ENCODE measurements around the gene MGAT3. TPM values are rescaled to one million over a fixed set of nuclear protein-coding genes. Genes with fewer than 3 reads are reported as not detected.
A peak's percentile ranks its signal among the peaks of the same experiment; 100 is the strongest.

The MGAT3 gene
- total RNA-seq, 1 donor from 2014 or later: 4.2 TPM

DNA sequence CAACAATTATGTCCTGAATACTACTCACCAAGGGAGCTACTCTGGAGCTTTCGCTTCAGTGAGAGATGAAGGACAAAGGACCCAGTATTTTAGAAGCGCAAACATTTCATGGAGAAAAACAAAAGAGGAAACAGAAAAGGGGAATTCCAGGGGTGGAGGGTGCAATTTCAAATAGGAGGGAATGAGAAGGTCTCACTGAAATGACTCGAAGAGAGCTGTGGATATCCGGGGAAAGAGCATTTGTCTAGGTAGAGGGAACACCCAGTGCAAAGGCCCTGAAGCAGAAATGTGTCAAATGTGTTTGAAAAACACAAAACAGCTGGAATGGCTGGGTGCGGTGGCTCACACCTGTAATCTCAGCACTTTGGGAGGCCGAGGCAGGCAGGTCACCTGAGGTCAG, 73.3 kb downstream of the MGAT3 start:
- DNase-seq: no peak

DNA sequence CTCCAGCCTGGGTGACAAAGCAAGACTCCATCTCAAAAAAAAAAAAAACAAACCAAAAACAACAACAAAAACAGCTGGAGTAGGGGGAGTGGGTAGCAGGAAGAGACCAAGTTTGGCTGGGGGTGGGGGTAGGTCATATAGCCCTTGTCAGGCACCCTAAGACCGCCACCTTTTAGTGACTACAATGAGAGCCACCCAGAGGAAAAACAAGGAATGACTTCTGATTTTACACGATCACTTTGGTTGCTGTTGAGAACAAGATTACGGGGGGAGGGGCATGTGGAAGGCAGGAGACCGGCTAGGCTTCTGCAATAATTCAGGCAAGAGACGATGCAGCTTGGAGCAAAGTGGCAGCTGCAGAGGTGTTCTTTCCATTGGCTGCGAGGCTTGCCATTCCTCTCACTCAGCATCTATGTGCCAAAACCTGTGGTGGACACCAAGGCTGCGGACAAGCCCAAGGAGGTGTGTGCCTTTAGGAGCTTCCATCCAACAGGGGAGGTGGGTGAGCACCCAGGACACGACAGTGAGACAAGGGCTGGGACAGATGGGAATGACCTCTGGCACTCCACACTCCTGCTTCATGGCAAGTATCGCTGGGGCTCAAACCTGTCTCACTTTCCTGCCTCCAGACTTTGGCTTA, 74.0 kb downstream of the MGAT3 start:
- DNase-seq: no peak

DNA sequence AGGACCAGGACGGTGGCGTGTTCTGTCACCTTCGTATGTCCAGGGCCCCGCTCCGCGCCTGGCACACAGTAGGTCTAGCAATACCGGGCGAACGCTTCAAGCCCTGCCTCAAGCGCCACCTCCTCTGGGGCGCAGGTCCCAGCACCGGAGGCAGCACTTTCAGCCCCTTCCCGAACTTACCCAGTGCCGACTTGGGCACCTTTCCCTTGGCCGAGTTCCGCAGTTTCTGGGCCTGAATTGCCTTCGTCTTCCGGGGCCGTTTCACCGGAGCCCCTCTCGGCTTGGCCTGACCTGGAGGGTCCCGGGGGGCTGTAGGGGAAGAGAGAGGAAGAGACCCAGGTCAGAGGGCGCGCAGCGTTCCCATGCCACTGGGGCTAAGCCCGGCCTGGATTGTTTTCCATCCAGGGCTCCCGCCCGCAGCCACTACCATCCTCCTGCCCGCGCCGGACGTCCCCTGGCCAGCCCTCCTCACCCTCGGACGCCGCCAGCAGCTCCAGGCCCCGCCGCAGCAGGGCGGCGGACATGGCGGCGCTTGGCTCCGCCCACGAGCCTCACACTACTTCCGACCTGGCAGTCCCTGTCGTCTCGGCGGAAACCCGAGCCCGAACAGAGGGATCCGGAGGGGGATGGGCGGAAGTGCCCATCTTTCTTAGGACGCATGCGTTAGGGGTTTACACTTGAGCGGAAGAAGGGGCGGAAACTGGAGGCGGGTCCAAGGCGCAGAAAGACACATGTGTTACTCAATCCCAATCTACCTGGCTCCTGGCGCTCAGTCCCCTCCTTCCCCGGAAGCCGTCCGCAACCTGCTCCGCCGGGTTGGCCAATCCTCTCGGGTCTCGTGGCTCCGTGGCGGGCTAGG, 75.6 kb downstream of the MGAT3 start, which contains the start of gene RPS19BP1:
RPS19BP1 (minus strand) TSS at position 534 of the 859 bp plus-strand sequence; CDS start at position 524, 10 bp downstream.
- DNase-seq: peak; percentile 98

DNA sequence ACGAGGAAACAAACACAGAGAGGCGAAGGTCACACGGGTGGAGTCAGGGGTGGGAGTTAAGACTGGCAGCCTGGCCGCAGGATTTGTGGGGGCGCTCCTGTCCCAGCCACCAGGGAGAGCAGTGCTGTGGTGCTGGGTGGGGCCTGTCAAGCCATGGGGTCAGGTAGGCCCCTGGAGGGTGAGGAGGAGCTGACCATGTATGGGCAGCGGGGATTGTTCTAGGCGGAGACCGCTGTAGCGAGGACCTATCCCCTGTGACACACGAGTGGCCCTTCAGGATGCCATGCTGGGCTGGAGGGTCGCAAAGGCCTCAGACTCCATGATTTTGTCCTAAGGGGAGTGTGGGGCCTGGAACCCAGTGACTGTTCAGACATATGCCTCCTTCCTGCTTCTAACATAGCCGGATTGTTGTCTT, 77.3 kb downstream of the MGAT3 start:
- peak; percentile 3 for DNase-seq

DNA sequence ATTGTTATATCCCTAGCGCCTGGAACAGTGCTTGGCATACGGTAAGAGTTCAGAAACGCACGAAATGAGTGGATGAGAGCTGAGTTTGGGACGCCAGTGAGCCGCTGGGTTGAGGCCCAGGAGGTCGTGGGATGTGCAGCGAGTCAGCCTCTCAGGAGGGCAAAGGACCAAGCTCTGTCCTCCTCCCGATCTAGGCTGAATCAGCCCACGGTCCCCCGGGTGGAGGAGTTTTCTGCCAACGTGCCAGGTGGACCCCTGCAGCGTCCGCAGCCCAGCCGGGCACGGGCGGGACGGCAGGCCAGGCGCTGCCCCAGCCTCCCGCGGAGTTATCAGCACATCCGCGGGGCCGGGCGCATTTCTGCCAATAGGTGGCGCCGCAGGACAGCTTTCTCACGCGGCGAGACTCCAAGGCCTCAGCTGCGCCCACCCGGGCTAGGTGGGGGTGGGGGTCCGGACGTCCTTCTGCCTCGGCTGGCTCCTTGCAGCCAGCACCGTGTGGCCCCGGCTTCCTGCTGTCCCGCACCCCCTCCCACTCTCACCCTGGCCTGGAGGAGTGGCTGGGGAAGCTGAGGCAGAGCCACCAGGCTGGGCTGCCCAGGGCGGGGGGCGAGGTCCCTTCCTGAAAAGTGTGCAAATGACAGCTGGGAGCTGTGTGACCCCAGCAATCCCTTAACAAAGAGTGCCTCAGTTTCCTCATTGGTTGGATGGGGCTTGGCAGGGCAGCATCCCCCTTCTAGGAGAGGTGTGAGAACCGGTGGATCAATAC, 78.0 kb downstream of the MGAT3 start:
- peak; percentile 9 for DNase-seq

DNA sequence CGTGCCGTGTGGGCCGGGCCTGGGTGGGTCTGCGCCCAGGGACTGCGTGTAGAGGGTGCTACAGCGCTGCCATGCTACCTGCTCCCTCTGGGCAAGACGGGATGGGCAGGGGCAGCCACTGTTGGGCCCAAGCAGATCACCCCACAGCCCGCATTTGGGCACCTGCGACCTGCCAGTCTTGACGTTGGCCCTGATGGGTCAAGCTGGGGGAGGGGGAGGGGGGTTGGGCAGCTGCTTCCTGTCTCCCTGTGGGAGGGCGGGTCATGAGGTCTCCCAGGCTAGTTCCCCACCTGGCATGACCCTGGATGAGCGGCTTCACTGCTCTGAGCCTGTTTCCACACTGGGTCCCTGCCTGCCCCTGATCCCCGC, 78.5 kb downstream of the MGAT3 start:
- no peak for DNase-seq

DNA sequence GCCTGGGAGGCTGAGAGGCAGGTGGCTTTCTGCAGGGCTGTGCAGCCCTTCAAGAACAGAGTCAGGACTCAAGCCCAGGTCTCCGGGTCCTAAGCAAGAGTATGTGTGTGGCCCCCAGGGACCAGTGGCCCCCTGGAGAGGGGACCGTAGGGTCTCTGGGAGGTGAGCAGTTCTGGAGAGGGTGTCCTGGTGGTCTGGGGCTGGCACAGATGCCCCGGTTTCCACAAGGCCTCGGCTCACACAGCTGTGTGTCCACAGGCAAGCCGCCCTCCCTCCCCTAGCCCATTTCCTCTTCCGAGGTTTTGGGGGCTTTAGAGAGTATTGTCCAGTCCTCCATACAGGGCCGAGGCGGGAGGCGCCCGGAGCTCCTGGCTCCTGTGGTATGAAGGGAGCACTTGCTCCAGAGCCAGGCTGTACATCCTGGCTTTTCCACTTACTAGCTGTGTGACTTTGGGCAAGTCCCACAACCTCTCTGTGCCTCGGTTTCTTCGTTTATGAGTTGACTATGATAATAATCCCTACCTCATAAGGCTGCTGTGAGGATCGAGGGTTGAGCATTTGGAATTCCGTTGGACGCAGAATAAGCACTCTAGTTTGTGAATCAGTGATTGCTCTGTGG, 79.1 kb downstream of the MGAT3 start:
- DNase-seq: no peak

DNA sequence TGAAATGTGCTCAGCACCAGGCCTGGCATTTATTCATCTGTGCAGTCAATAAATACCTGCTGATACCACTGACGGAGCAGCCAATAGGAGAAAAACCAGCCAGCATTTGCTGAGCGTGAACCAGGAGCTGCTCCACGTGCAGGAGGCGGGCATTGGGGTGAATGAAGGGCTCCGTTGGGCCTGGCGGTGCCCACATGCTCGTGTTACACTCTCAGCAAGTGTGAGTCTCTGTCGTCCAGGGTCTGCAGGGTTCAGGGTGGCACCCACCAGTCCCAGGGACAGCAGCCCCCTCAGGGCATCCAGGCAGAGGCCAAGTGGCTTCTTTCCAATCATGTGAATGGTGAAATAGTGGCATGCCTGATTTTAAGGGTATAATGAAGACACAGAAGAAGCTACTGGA, 79.9 kb downstream of the MGAT3 start:
- DNase-seq: no peak

DNA sequence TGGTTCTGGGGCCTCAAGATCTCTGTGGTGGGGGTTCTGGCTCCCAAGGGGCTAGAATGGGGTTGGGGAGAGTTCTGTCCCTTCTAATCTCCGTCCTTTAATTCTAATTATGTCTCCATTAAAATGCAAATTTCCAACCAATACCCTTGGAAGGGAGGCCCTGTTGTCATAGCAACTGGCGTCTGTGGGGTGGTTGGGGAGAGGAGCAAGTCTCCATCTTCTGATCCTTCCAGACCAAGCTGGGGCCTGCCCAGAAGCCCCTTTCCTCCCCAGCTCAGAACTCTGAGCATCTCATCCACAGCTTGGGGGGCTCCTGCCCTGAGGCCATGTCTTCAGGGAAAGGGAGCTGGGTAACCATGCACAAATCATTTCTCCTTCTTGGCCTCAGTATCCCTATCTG, 81.2 kb downstream of the MGAT3 start:
- no peak for DNase-seq

Other genes starting within 250 kb of the MGAT3 start
- 10.9 TPM for gene PDGFB, start 212.0 kb upstream of the MGAT3 start, total RNA-seq
- gene RPL3, start 137.4 kb upstream of the MGAT3 start, total RNA-seq: 2,417 TPM
- gene SYNGR1, start 107.0 kb upstream of the MGAT3 start, total RNA-seq: 14.6 TPM
- 10.9 TPM for gene TAB1, start 57.2 kb upstream of the MGAT3 start, total RNA-seq
- gene MIEF1, start 45.3 kb downstream of the MGAT3 start, total RNA-seq: 10.7 TPM
- 125 TPM for gene ATF4, start 63.5 kb downstream of the MGAT3 start, total RNA-seq
- 31.1 TPM for gene RPS19BP1, start 75.7 kb downstream of the MGAT3 start, total RNA-seq
- gene CACNA1I, start 113.7 kb downstream of the MGAT3 start, total RNA-seq: 0.20 TPM

All from skin of body (tissue), 2 donors.